ENCODE results near the gene CCL8.

The CCL8 gene

GRCh38 chr17:34306466-34306865 lies 12.8 kb upstream of the CCL8 start:
- TF ChIP-seq CTBP1 (IDR thresholded peaks at IDR 0.05; ENCODE audit: borderline replicate concordance) = no peak
- no peak for TF ChIP-seq FOXA1 (IDR thresholded peaks at IDR 0.05)
- no peak for TF ChIP-seq ARNT (IDR thresholded peaks at IDR 0.05)
- TF ChIP-seq L3MBTL2 (conservative IDR thresholded peaks at IDR 0.05) = no peak
- no peak for TF ChIP-seq BHLHE40 (IDR thresholded peaks at IDR 0.05; ENCODE audit: borderline replicate concordance)
- no peak for TF ChIP-seq SP1 (IDR thresholded peaks at IDR 0.05)
- TF ChIP-seq NFRKB (IDR thresholded peaks at IDR 0.05) = no peak
- no peak for TF ChIP-seq TARDBP (IDR thresholded peaks at IDR 0.05)
- TF ChIP-seq FOXM1 (IDR thresholded peaks at IDR 0.05; ENCODE audit: borderline replicate concordance) = no peak
- no peak for TF ChIP-seq SUZ12 (IDR thresholded peaks at IDR 0.05)
- no peak for TF ChIP-seq ZNF384 (IDR thresholded peaks at IDR 0.05)
- TF ChIP-seq PKNOX1 (IDR thresholded peaks at IDR 0.05) = no peak
- TF ChIP-seq ELF4 (IDR thresholded peaks at IDR 0.05) = no peak
- no peak for TF ChIP-seq LEF1 (IDR thresholded peaks at IDR 0.05; ENCODE audit: borderline replicate concordance)
- no peak for TF ChIP-seq FOXK2 (IDR thresholded peaks at IDR 0.05)
- no peak for TF ChIP-seq HDGF (IDR thresholded peaks at IDR 0.05; ENCODE audit: borderline replicate concordance)
- POLR2A ChIA-PET = no interaction called here
- CTCF ChIA-PET = interaction anchor here (0.7 to 1.5 kb wide), 3 partner anchors 38 to 106 kb away, joined by 3 to 6 read pairs (median 5); no protein-coding TSS in a partner anchor
- DNase-seq (ENCODE audit: extremely low spot score) = no peak

- CTCF ChIA-PET = interaction anchor here (1.4 to 1.5 kb wide), 2 partner anchors 103 to 107 kb away, joined by 3 to 6 read pairs; no protein-coding TSS in a partner anchor
- no peak for TF ChIP-seq FOXA1 (IDR thresholded peaks at IDR 0.05)
- TF ChIP-seq LEF1 (IDR thresholded peaks at IDR 0.05; ENCODE audit: borderline replicate concordance) = no peak
- TF ChIP-seq CTBP1 (IDR thresholded peaks at IDR 0.05; ENCODE audit: borderline replicate concordance) = no peak
- TF ChIP-seq HDGF (IDR thresholded peaks at IDR 0.05; ENCODE audit: borderline replicate concordance) = no peak
- TF ChIP-seq BHLHE40 (IDR thresholded peaks at IDR 0.05; ENCODE audit: borderline replicate concordance) = no peak
- no peak for TF ChIP-seq ELF4 (IDR thresholded peaks at IDR 0.05)
- no peak for TF ChIP-seq L3MBTL2 (conservative IDR thresholded peaks at IDR 0.05)
- no peak for TF ChIP-seq FOXM1 (IDR thresholded peaks at IDR 0.05; ENCODE audit: borderline replicate concordance)
- no peak for TF ChIP-seq FOXK2 (IDR thresholded peaks at IDR 0.05)
- no peak for TF ChIP-seq ZNF384 (IDR thresholded peaks at IDR 0.05)
- no peak for TF ChIP-seq SP1 (IDR thresholded peaks at IDR 0.05)
- no peak for TF ChIP-seq NFRKB (IDR thresholded peaks at IDR 0.05)
- TF ChIP-seq ARNT (IDR thresholded peaks at IDR 0.05) = no peak
- no peak for TF ChIP-seq PKNOX1 (IDR thresholded peaks at IDR 0.05)
- TF ChIP-seq TARDBP (IDR thresholded peaks at IDR 0.05) = no peak
- no peak for TF ChIP-seq SUZ12 (IDR thresholded peaks at IDR 0.05)
- DNase-seq (ENCODE audit: extremely low spot score) = no peak
- POLR2A ChIA-PET = no interaction called here
These were observed 12.1 kb upstream of the CCL8 start for GRCh38 chr17:34307110-34307509.

- TF ChIP-seq LEF1 (IDR thresholded peaks at IDR 0.05; ENCODE audit: borderline replicate concordance) = no peak
- no peak for TF ChIP-seq FOXK2 (IDR thresholded peaks at IDR 0.05)
- TF ChIP-seq FOXA1 (IDR thresholded peaks at IDR 0.05) = no peak
- TF ChIP-seq ARNT (IDR thresholded peaks at IDR 0.05) = no peak
- TF ChIP-seq SP1 (IDR thresholded peaks at IDR 0.05) = no peak
- TF ChIP-seq BHLHE40 (IDR thresholded peaks at IDR 0.05; ENCODE audit: borderline replicate concordance) = no peak
- no peak for TF ChIP-seq HDGF (IDR thresholded peaks at IDR 0.05; ENCODE audit: borderline replicate concordance)
- no peak for TF ChIP-seq SUZ12 (IDR thresholded peaks at IDR 0.05)
- no peak for TF ChIP-seq ELF4 (IDR thresholded peaks at IDR 0.05)
- TF ChIP-seq PKNOX1 (IDR thresholded peaks at IDR 0.05) = no peak
- no peak for TF ChIP-seq NFRKB (IDR thresholded peaks at IDR 0.05)
- no peak for TF ChIP-seq TARDBP (IDR thresholded peaks at IDR 0.05)
- ChIA-PET CTCF (interaction anchor here (1.2 kb wide), 1 partner anchor 108 kb away, joined by 3 read pairs; no protein-coding TSS in a partner anchor), POLR2A (no interaction called here)
- no peak for DNase-seq (ENCODE audit: extremely low spot score)
These were observed 10.9 kb upstream of the CCL8 start for GRCh38 chr17:34308371-34308770.

- ChIA-PET CTCF (no interaction called here), POLR2A (no interaction called here)
- DNase-seq (ENCODE audit: extremely low spot score) = no peak
- TF ChIP-seq L3MBTL2 (conservative IDR thresholded peaks at IDR 0.05) (no peak), PKNOX1 (IDR thresholded peaks at IDR 0.05) (no peak), FOXK2 (IDR thresholded peaks at IDR 0.05) (no peak), SUZ12 (IDR thresholded peaks at IDR 0.05) (no peak), NFRKB (IDR thresholded peaks at IDR 0.05) (no peak), HDGF (IDR thresholded peaks at IDR 0.05; ENCODE audit: borderline replicate concordance) (no peak), CTBP1 (IDR thresholded peaks at IDR 0.05; ENCODE audit: borderline replicate concordance) (no peak), FOXM1 (IDR thresholded peaks at IDR 0.05; ENCODE audit: borderline replicate concordance) (no peak), ARNT (IDR thresholded peaks at IDR 0.05) (no peak), BHLHE40 (IDR thresholded peaks at IDR 0.05; ENCODE audit: borderline replicate concordance) (no peak), FOXA1 (IDR thresholded peaks at IDR 0.05) (no peak), SP1 (IDR thresholded peaks at IDR 0.05) (no peak), LEF1 (IDR thresholded peaks at IDR 0.05; ENCODE audit: borderline replicate concordance) (no peak)
These were observed 7.9 kb upstream of the CCL8 start for GRCh38 chr17:34311291-34311690.

- ChIA-PET CTCF (no interaction called here), POLR2A (no interaction called here)
- no peak for DNase-seq (ENCODE audit: extremely low spot score)
- TF ChIP-seq TARDBP (IDR thresholded peaks at IDR 0.05) (no peak), HDGF (IDR thresholded peaks at IDR 0.05; ENCODE audit: borderline replicate concordance) (no peak), FOXM1 (IDR thresholded peaks at IDR 0.05; ENCODE audit: borderline replicate concordance) (no peak), FOXK2 (IDR thresholded peaks at IDR 0.05) (no peak), BHLHE40 (IDR thresholded peaks at IDR 0.05; ENCODE audit: borderline replicate concordance) (no peak), SP1 (IDR thresholded peaks at IDR 0.05) (no peak)
These were observed 7.2 kb upstream of the CCL8 start for GRCh38 chr17:34312080-34312479.
